Endothelial cell of hepatic sinusoid (primary cell): Measurements from ENCODE around the gene TRIM14.

Experiments used
- in situ Hi-C: cut with HindIII; loops from 2 replicates; pipeline ENCODE4 v1.10.0; 2017; ENCODE audit warnings: low sequenced_read_pairs

The TRIM14 gene

GRCh38 chr9:98056269-98057137 lies 62.5 kb downstream of the TRIM14 start, which contains the start of gene NANS:
NANS (plus strand) TSS chr9:98056732; CDS start chr9:98056809, 77 bp downstream.
- in situ Hi-C loops = no loop called here

GRCh38 chr9:98054376-98054951 lies 64.6 kb downstream of the TRIM14 start:
- in situ Hi-C loops = loop anchor here (5.0 kb wide), 1 partner anchor 42 kb away; no protein-coding TSS in a partner anchor

GRCh38 chr9:98050351-98050750 lies 68.7 kb downstream of the TRIM14 start:
- in situ Hi-C loops = loop anchor here (5.0 kb wide), 1 partner anchor 38 kb away; no protein-coding TSS in a partner anchor

DNA sequence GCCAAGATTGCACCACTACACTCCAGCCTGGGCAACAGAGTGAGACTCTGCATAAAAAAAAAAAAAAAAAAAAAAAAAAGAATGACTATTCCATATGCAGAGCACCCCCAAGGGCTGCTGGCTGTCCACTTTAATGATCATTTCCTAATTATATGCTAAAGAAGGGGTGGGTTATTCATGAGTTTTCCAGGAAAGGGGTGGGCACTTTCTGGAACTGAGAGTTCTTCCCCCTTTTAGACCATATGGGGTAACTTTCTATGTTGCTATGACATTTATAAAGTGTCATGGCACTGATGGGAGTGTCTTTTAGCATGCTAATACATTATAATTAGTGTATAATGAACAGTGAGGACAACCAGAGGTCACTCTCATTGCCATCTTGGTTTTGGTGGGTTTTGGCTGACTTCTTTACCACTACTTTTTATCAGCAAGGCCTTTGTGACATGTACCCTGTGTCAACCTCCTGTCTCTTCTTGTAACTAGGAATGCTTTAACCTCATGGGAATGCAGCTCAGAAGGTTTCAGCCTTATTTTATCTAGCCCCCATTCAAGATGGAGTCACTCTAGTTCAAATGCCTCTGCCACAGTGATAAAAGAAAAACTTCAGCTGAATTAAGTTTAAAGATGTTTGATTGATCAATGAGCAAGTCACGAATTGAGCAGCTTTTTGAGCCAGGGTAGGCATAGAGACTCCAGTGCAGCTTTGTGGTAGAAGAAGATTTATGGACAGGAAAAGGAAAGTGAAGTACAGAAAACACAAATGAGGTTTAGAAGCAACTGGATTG lies 69.5 kb downstream of the TRIM14 start:
- in situ Hi-C loops = loop anchor here (5.0 kb wide), 1 partner anchor 37 kb away; no protein-coding TSS in a partner anchor

GRCh38 chr9:98047002-98047401 lies 72.0 kb downstream of the TRIM14 start:
- in situ Hi-C loops = no loop called here

- in situ Hi-C loops = no loop called here
Observed at GRCh38 chr9:98046180-98046543, 72.9 kb downstream of the TRIM14 start.

DNA sequence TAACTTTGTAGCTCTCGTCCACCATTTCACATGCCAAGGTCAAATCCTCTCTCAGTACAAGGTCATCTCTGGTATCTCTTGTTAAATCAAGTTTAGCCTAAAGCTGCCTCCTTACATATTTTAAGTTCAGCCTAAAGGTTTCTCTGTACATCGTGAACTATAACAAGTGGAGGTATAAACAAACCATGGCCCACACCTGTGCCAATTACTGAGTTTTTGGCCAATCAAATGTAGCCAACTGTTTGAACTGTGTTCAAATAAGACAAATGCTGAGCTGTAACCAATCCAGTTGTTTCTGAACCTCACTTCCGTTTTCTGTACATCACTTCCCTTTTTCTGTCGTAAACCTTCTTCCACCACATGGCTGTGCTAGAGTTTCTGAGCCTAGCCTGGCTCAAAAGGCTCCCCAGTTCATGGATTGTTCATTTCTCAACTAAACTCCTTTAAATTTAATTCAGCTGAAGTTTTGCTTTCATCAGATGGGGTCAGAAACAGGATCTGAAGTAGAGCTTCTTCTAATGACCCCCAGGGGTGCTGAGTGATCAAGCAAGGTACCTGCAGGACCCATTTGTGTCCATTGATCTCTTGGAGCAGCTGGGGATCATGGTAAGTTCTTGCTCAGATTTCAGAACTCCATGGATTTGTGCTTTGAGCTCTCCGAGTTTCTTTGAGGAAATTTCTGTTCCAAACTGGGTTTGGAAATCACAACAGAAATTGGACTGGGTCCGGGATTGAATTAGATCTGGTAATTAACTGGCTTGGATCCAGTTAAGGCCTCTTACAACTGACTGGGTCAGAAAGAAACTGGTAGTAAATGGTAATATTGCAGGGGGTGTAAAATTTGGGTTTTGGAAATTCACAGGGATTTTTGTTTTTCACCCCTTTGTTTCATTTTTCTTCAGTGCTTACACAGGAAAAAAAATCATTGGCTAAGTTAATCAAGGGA lies 73.5 kb downstream of the TRIM14 start:
- in situ Hi-C loops = no loop called here

DNA sequence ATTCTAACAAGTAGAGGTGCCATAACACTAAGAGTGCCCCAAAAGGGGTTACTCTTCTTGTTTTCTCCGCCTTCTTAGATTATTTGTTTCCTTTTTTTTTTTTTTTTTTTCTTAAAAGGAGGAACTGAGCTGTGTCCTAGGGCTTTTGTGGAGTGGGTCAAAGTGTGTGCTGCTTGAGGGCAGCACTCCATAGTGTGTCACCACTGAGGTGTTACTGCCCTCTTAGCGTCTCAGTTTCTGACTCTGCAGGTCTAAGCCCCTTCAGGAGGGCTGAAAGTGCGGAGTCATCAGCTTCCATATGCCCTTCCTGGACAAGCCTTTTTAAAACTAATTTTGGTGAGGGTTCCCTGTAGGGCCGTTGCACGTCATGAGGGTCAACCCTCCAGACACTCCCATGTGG lies 75.1 kb downstream of the TRIM14 start:
- in situ Hi-C loops = no loop called here

GRCh38 chr9:98040212-98040611 lies 78.8 kb downstream of the TRIM14 start:
- in situ Hi-C loops = no loop called here

DNA sequence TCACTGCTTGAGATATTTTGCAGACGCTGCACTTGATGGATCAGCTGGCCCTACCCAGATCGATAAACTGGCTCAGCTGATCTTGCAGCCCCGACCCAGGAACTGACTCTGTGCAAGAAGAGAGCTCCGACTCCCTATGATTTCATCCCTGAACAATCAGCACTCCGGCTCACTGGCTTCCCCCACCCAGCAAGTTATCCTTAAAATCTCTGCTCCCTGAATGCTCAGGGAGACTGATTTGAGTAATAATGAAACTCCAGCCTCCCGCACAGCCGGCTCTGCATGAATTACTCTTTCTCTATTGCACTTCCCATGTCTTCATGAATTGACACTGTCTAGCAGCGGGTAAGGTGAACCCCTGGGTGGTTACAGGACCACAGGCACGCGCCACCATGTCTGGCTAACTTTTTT lies 79.4 kb downstream of the TRIM14 start:
- in situ Hi-C loops = no loop called here

DNA sequence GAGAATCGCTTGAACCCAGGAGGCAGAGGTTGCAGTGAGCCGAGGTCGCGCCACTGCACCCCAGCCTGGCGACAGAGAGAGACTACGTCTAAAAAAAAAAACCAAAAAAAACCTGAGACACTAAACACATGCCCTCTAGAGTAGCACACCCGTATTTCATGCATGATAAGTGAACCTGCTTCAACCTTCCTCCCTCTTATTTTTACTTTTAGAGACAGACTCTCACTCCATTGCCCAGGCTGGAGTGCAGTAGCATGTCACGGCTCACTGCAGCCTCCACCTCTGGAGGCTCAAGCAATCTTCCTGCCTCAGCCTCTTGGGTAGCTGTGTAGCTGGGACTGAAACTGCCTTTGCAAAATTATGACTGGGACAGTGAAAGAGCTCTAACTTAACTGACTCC lies 80.1 kb downstream of the TRIM14 start:
- in situ Hi-C loops = no loop called here

DNA sequence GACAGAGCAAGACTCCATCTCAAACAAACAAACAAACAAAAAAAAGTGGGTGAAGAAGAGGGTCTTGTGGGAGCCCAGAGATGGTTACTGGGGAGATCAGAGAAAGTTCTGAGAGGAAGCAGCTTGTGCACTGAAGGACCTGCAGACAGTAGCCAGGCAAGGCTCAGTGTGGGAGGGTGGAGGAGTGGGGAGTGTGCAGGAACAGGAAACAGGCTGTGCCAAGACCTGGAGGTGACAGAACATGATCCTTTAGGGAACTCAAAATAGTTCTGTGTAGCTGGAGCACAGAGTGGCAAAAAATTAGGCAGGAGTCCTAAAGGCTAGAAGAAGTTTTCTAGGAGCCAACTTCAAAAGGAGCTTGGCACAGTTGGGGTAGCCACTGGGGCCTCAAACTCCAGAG lies 81.7 kb downstream of the TRIM14 start:
- in situ Hi-C loops = no loop called here

DNA sequence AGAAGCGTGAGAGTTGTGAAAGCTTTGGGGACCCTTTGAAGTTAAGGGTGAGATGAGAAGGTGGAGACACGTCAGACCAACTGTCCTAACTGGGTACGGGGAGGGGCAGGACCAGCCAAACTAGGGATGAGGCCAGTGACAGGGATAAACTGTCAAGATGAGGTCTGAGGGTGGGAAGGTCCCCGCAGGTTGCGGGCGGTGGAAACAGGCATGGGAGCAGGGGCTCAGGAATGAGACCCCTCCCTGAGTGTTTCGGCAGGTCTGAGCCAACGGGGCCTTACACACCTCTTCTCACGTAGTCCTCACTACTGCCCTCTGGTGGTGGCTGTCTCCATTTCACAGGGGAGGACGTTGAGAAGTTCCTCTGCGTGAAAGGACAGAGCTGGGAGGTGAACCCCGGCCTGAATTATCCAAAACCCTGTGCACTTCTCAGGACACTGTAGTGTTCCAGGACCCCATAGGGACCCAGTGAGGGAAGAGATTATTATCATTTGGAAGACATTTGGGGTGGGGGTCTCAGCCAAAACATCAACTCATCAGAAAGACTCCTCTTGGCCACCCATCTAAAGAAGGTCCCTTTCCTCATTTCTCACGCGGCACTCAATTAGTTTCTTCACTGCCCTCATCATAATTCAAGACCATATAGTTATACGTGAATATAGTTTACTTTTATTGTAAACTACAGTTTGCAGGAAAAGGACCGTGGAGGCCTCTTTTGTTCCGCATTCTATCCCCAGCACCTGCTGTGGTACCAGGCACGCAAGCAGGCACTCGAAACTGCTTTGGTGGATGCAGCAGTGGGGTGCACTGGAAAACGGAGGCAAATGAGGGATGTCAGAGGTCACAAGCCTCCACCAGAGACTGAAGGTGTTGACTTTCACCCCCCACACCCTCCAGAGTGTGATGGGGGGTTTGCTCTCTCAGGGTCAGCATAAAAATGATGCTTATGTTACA lies 84.2 kb downstream of the TRIM14 start:
- in situ Hi-C loops = loop anchor here (5.0 kb wide), 1 partner anchor 113 kb away; the partner anchor contains the start of gene TRMO

- in situ Hi-C loops = loop anchor here (5.0 kb wide), 1 partner anchor 110 kb away; the partner anchor contains the start of gene TRMO
Observed at GRCh38 chr9:98031935-98032334, 87.1 kb downstream of the TRIM14 start.

DNA sequence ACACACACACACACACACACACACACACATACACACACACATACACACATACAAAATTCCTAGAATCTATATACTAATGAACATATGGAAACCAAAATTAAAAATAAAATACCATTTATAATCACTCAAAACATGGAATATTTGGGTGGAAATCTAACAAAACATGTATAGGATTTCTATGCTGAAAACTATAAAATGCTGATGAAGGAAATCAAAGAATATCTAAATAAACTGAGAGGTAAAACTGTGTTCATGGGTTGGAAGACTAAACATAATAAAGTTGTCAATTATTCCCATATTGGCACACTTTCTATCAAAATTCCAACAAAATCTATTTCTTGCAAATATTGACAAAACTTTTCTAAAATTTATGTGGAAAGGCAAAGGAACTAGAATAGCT lies 87.9 kb downstream of the TRIM14 start:
- in situ Hi-C loops = loop anchor here (5.0 kb wide), 1 partner anchor 109 kb away; the partner anchor contains the start of gene TRMO

DNA sequence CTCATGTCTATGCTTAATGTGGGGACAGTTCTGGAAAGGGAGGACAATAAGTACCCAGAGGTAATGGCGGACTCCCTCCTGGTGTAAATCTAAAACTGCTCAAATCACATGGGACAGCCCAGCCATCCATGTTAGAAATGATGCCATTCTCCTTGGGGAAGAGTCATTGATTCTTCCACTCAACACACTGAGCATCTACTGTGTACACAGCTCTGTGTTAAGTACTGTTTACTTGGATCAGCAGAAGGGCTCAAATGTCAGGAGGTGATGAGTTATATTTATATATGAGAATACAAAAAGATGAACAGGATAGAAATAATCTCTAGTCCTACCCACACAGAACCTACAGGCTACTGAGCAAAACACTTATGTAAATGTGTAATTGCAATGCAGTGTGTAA lies 94.3 kb downstream of the TRIM14 start:
- in situ Hi-C loops = loop anchor here (5.0 kb wide), 1 partner anchor 78 kb away; no protein-coding TSS in a partner anchor

DNA sequence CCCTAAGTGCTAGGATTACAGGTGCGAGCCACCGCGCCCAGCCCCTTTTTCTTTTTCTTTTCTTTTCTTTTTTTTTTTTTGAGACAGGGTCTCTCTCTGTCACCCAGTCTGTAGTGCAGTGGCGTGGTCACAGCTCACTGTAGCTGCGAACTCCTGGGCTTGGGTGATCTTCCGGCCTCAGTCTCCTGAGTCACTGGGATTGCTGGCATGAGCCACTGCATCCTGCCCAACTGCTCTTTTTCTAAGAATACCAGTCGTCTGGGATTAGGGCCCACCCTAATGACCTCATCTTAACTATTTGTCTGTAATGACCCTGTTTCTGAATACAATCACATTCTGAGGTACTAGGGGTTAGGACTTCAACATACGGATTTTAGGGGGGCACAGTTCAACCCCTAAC lies 96.6 kb downstream of the TRIM14 start:
- in situ Hi-C loops = loop anchor here (5.0 kb wide), 1 partner anchor 80 kb away; no protein-coding TSS in a partner anchor

DNA sequence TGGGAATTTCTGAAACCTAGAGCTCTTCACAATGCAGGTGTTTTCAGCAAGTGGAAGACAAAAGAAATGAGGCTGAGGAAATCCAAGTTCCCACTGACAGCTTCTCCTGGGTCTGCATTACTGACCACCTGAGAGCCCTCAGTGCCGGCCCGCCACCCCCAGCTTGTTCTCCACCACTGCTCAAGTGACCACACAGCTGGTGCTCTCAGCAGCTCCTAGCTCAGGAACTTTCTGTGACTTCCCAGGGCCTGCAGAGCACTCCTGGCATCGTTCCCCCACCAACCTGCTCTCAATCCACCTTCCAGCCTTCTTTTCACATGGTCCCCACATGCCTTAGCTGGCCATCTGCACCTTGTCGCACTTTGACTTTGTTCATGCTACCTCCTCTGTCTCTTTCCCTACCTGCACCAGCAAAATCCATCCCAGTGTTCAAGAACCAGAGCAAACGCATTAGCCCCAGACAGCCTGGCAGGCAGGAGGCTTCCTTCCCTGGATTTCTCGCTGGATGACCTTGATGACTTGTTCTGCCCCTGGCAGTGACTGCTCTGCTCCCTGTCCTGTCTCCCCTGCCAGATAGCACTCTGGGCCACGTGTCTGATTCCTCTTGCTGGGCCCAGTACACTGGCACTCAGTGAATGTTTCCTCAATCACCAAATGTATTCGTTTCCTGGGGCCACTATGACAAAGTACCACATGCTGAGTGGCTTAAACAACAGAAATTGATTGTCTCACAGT lies 97.5 kb downstream of the TRIM14 start:
- in situ Hi-C loops = loop anchor here (5.0 kb wide), 1 partner anchor 81 kb away; no protein-coding TSS in a partner anchor
